K562 (cell line): ENCODE results near the gene APEX1. TPM values are rescaled to one million over a fixed set of nuclear protein-coding genes. Genes with fewer than 3 reads are reported as not detected.

Experiments
- BCL6 ChIP-seq: fragments of 250-450 bp; sonication (Bioruptor Pico); IDR thresholded peaks from 2 replicates; pipeline ENCODE4 v1.4.0; 2020
- BRCA1 ChIP-seq, 2 experiments: fragments of 450-650 bp in 1 of 2; sonication (generic) in 1 of 2; formaldehyde crosslinking in 1 of 2; IDR thresholded peaks; 2 replicates each; pipeline versions ENCODE4 v1.5.0 to v1.6.1; 2017 to 2020; ENCODE audit warnings: mild to moderate bottlenecking in 1 of 2, missing genetic modification reagents in 1 of 2
- C11orf30 ChIP-seq: fragments of 450-650 bp; IDR thresholded peaks from 2 replicates; pipeline ENCODE4 v1.6.1; 2016; ENCODE audit warnings: low read depth, mild to moderate bottlenecking
- CREB3 ChIP-seq: fragments of 450-650 bp; conservative IDR thresholded peaks from 2 replicates; pipeline ENCODE4 v1.6.1; 2016; ENCODE audit warnings: missing genetic modification characterization, low read depth, mild to moderate bottlenecking, missing compliant biosample characterization, moderate library complexity
- ELF2 ChIP-seq: fragments of 250-450 bp; sonication (Bioruptor Pico); IDR thresholded peaks from 2 replicates; pipeline ENCODE4 v1.5.0; 2021; ENCODE audit warnings: mild to moderate bottlenecking
- EZH2 ChIP-seq: IDR thresholded peaks from 2 replicates; pipeline ENCODE4 v1.6.1; 2012; ENCODE audit warnings: low read depth, mild to moderate bottlenecking, inconsistent platforms, low read length, borderline replicate concordance
- GTF2F1 ChIP-seq: IDR thresholded peaks from 2 replicates; pipeline ENCODE4 v1.6.1; 2011; ENCODE audit warnings: low read depth, low read length, improper control_type of control experiment
- HDAC6 ChIP-seq: IDR thresholded peaks from 2 replicates; pipeline ENCODE4 v1.6.1; 2012; ENCODE audit warnings: low read depth, mild to moderate bottlenecking, control low read depth, inconsistent platforms, low read length, moderate library complexity
- HNRNPH1 ChIP-seq: fragments of 200-400 bp; formaldehyde crosslinking; optimal IDR thresholded peaks from 2 replicates; pipeline ENCODE3; 2017; ENCODE audit warnings: low read depth, mild to moderate bottlenecking, low read length, moderate library complexity
- KDM4B ChIP-seq, 2 experiments: fragments of 450-650 bp in 1 of 2; sonication (generic) in 1 of 2; IDR thresholded peaks; 2 replicates each; pipeline ENCODE4 v1.6.1; 2016 to 2017; ENCODE audit warnings: borderline replicate concordance in 2 of 2, antibody characterized with exemption in 1 of 2, low read depth in 1 of 2, mild to moderate bottlenecking in 1 of 2
- RBM17 ChIP-seq: fragments of 200-400 bp; formaldehyde crosslinking; IDR thresholded peaks from 2 replicates; pipeline ENCODE4 v1.6.1; 2017; ENCODE audit warnings: low read depth, mild to moderate bottlenecking, low read length, borderline replicate concordance
- SFPQ ChIP-seq: fragments of 200-400 bp; formaldehyde crosslinking; IDR thresholded peaks from 2 replicates; pipeline ENCODE4 v1.6.1; 2017; ENCODE audit warnings: mild to moderate bottlenecking, low read depth, low read length, moderate library complexity
- TCFL5 ChIP-seq: fragments of 250-450 bp; sonication (Bioruptor Pico); conservative IDR thresholded peaks from 2 replicates; pipeline ENCODE4 v1.6.1; 2021; ENCODE audit warnings: mild to moderate bottlenecking, moderate library complexity, matching md5 sums
- ZNF224 ChIP-seq: sonication (generic); formaldehyde crosslinking; IDR thresholded peaks from 2 replicates; pipeline ENCODE4 v1.8.0; 2022; ENCODE audit warnings: mild to moderate bottlenecking, missing genetic modification reagents
- ZNF668 ChIP-seq: fragments of 250-450 bp; sonication (Bioruptor Pico); IDR thresholded peaks from 2 replicates; pipeline ENCODE4 v1.8.0; 2022; ENCODE audit warnings: mild to moderate bottlenecking, inconsistent platforms
- ZNF717 ChIP-seq: fragments of 250-450 bp; sonication (Bioruptor Pico); IDR thresholded peaks from 2 replicates; pipeline ENCODE4 v1.5.0; 2021
- polyA plus RNA-seq, 8 experiments: library from polyadenylated mRNA; depleted of rRNA in 4 of 8; stranded (reverse) in 5 of 8; unstranded in 3 of 8; fragments of >200 nt; fragmentation: Nextera tagmentation in 2 of 8; fragmentation: Illumina TruSeq in 1 of 8; extraction: Ambion mirVana in 2 of 8; extraction: Trizol in 1 of 8; gene quantifications; 2 replicates each; pipeline versions ENCODE4 v1.2.1 to v1.2.3, GENCODE V29; 2011 to 2014; ENCODE audit warnings: inconsistent platforms in 1 of 8, missing spikeins in 1 of 8
- total RNA-seq, 7 experiments: library from RNA; depleted of rRNA in 6 of 7; stranded (reverse); fragments of >200 nt in 6 of 7; fragmentation: Illumina TruSeq in 2 of 7; extraction: Trizol in 2 of 7; gene quantifications; 2 replicates each; pipeline versions ENCODE4 v1.2.1 to v1.2.3, GENCODE V29; 2011 to 2021; ENCODE audit warnings: low replicate concordance in 1 of 7
- TF ChIP-seq, protein P1 (sequence below), 2 experiments: fragments of 450-650 bp in 1 of 2; sonication (generic) in 1 of 2; formaldehyde crosslinking in 1 of 2; IDR thresholded peaks in 1 of 2; conservative IDR thresholded peaks in 1 of 2; 2 replicates each; pipeline versions ENCODE4 v1.6.1 to v1.8.1; 2016 to 2023; ENCODE audit warnings: mild to moderate bottlenecking in 2 of 2, moderate library complexity in 2 of 2, inconsistent platforms in 1 of 2, missing genetic modification reagents in 1 of 2
- TF ChIP-seq, protein P2 (sequence below), 2 experiments: fragments of 450-650 bp; IDR thresholded peaks; 2 replicates each; pipeline ENCODE4 v1.6.1; 2018; ENCODE audit warnings: mild to moderate bottlenecking in 2 of 2, low read depth in 1 of 2; ENCODE audit not compliant: partially characterized antibody in 2 of 2

APEX1 gene
- total and polyA plus RNA-seq, 9 of the 15 experiments (the other 6 are each of a cell fraction or from before 2014, with no cell fraction given): 50.2 to 274 (median 158) TPM

GRCh38 chr14:20461225-20462141, 6.5 kb downstream of the APEX1 start, which contains the start of gene PIP4P1 (continued):
- TF ChIP-seq C11orf30 (peak; percentile 91), HDAC6 (no peak), RBM17 (no peak), ZNF668 (CRISPR knock-in tag) (peak; percentile 55; the same call in 1 of the 2 replicates), KDM4B (IDR thresholded peaks at IDR 0.05; ENCODE audit: borderline replicate concordance in 2 of 2, low read depth in 1 of 2) (no peak), SFPQ (no peak), ELF2 (no peak), BRCA1 (IDR thresholded peaks at IDR 0.05) (no peak), BRCA1 (CRISPR knock-in tag; IDR thresholded peaks at IDR 0.05) (no peak), ZNF224 (CRISPR knock-in tag) (no peak), BCL6 (no peak), HNRNPH1 (no peak), TCFL5 (CRISPR knock-in tag) (no peak), CREB3 (0 out of 2 replicates have a peak, but pooled peaks have one; percentile 54), GTF2F1 (no peak), EZH2 (no peak), ZNF717 (CRISPR knock-in tag) (no peak)
- TF ChIP-seq, protein P1, sequence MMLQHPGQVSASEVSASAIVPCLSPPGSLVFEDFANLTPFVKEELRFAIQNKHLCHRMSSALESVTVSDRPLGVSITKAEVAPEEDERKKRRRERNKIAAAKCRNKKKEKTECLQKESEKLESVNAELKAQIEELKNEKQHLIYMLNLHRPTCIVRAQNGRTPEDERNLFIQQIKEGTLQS (IDR thresholded peaks at IDR 0.05): peak; percentile 63
- TF ChIP-seq, protein P1 (CRISPR knock-in tag; conservative IDR thresholded peaks at IDR 0.05): no peak; the same call in 1 of the 2 replicates
- TF ChIP-seq, protein P2, sequence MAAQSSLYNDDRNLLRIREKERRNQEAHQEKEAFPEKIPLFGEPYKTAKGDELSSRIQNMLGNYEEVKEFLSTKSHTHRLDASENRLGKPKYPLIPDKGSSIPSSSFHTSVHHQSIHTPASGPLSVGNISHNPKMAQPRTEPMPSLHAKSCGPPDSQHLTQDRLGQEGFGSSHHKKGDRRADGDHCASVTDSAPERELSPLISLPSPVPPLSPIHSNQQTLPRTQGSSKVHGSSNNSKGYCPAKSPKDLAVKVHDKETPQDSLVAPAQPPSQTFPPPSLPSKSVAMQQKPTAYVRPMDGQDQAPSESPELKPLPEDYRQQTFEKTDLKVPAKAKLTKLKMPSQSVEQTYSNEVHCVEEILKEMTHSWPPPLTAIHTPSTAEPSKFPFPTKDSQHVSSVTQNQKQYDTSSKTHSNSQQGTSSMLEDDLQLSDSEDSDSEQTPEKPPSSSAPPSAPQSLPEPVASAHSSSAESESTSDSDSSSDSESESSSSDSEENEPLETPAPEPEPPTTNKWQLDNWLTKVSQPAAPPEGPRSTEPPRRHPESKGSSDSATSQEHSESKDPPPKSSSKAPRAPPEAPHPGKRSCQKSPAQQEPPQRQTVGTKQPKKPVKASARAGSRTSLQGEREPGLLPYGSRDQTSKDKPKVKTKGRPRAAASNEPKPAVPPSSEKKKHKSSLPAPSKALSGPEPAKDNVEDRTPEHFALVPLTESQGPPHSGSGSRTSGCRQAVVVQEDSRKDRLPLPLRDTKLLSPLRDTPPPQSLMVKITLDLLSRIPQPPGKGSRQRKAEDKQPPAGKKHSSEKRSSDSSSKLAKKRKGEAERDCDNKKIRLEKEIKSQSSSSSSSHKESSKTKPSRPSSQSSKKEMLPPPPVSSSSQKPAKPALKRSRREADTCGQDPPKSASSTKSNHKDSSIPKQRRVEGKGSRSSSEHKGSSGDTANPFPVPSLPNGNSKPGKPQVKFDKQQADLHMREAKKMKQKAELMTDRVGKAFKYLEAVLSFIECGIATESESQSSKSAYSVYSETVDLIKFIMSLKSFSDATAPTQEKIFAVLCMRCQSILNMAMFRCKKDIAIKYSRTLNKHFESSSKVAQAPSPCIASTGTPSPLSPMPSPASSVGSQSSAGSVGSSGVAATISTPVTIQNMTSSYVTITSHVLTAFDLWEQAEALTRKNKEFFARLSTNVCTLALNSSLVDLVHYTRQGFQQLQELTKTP (IDR thresholded peaks at IDR 0.05; ENCODE audit: low read depth in 1 of 2, partially characterized antibody in 2 of 2): peak in 1 of 2 experiments; percentile 23
